H1 (cell line): ENCODE results near the gene MICALL1. TPM values are rescaled to one million over a fixed set of nuclear protein-coding genes. Genes with fewer than 3 reads are reported as not detected.

ENCODE experiments used
- CEBPB ChIP-seq: IDR thresholded peaks from 2 replicates; pipeline ENCODE4 v1.6.1; 2012; ENCODE audit warnings: low read depth, low read length
- KDM4A ChIP-seq: IDR thresholded peaks from one replicate; pipeline ENCODE4 v1.7.1; 2012; ENCODE audit warnings: low read depth, mild to moderate bottlenecking, moderate library complexity, low read length, inconsistent platforms; ENCODE audit not compliant: severe bottlenecking
- RBBP5 ChIP-seq: IDR thresholded peaks from 2 replicates; pipeline ENCODE4 v1.7.1; 2012; ENCODE audit warnings: low read depth, mild to moderate bottlenecking, inconsistent platforms, low read length, moderate library complexity, borderline replicate concordance
- SUZ12 ChIP-seq: fragments of 200-600 bp; sonication (generic); IDR thresholded peaks from 2 replicates; pipeline ENCODE4 v1.6.1; 2012; ENCODE audit warnings: mild to moderate bottlenecking, inconsistent platforms, low read length, moderate library complexity, mixed read lengths
- TAF7 ChIP-seq: optimal IDR thresholded peaks from 2 replicates; pipeline ENCODE3; 2011; ENCODE audit warnings: low read depth, mild to moderate bottlenecking, inconsistent platforms, low read length, moderate library complexity, borderline replicate concordance
- polyA plus RNA-seq, 7 experiments: library from polyadenylated mRNA; depleted of rRNA in 3 of 7; stranded (reverse) in 5 of 7; unstranded in 2 of 7; fragments of >200 nt in 5 of 7; fragments of 200-250 nt in 2 of 7; gene quantifications; 1 replicate in 5 of 7; 2 replicates in 1 of 7; 4 replicates in 1 of 7; pipeline versions ENCODE4 v1.2.1 to v1.2.3, GENCODE V29; 2011 to 2013; ENCODE audit warnings: missing spikeins in 2 of 7, mixed read lengths in 2 of 7
- total RNA-seq: library from RNA; stranded (reverse); fragmentation: NEBNext Ultra II Directional; extraction: Animal tissue kit (Norgen Biotek cat#: 25700); gene quantifications from 2 replicates; pipeline ENCODE4 v1.2.1, GENCODE V29; 2021

The MICALL1 gene
- total and polyA plus RNA-seq, 2 of the 8 experiments (the other 6 are each of a cell fraction or from before 2014, with no cell fraction given): 17.7 to 32.1 TPM

DNA sequence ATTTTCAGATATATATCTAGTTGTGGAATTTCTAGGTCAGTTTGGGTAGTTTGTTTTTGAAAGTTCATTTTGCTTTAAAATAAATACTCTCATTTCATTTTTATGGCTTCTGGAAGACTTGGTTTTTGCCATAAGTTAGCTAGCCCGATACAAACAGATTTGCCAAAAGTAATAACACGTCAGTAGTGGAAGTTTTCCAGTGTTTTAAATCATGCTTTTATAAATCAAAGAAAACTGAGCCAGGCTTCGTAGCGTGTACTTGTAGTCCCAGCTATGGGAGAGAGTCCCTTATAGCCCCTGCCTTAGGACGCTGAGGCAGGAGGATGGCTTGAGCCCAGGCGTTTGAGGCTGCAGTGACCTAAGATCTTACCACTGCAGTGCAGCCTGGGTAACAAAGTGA is 21.7 kb upstream of the MICALL1 start (continued):
- TF ChIP-seq CEBPB: no peak
- no peak for TF ChIP-seq RBBP5
- no peak for TF ChIP-seq TAF7
- no peak for TF ChIP-seq SUZ12
- TF ChIP-seq KDM4A: no peak
